HG03378 (cell line): ENCODE results near the gene DGCR2.
"Not testable (repeated sequence)": the region's sequence is repeated elsewhere in the genome, so short reads cannot be mapped to it uniquely, and the experiment has no call there.

Source experiments
- ATAC-seq: cut with Tn5 transposase; IDR thresholded peaks from one replicate; pipeline ENCODE4 v1.9.1; 2021; ENCODE audit warnings: mild to moderate bottlenecking, moderate library complexity; ENCODE audit not compliant: unreplicated experiment

DGCR2 gene

DNA sequence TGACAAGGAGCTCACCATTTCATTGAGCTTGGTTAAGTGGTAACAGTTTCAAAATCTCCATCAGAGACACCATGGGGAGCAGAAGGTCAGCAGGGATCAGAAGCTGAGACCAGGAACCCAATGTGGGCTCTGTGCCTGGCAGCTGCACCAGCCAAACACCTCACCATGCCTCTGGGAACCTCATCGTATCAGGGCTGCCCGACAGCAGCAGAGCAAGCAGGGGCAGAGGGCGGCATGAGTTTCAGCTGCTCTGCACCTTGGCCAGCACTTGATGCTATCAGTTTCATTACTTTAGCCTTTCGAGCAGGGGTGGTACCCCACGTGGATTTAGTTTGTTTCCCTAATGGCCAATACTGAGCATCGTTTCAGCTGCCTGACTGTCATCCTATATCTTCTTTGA lies 77.8 kb downstream of the DGCR2 start:
- no peak for ATAC-seq

DNA sequence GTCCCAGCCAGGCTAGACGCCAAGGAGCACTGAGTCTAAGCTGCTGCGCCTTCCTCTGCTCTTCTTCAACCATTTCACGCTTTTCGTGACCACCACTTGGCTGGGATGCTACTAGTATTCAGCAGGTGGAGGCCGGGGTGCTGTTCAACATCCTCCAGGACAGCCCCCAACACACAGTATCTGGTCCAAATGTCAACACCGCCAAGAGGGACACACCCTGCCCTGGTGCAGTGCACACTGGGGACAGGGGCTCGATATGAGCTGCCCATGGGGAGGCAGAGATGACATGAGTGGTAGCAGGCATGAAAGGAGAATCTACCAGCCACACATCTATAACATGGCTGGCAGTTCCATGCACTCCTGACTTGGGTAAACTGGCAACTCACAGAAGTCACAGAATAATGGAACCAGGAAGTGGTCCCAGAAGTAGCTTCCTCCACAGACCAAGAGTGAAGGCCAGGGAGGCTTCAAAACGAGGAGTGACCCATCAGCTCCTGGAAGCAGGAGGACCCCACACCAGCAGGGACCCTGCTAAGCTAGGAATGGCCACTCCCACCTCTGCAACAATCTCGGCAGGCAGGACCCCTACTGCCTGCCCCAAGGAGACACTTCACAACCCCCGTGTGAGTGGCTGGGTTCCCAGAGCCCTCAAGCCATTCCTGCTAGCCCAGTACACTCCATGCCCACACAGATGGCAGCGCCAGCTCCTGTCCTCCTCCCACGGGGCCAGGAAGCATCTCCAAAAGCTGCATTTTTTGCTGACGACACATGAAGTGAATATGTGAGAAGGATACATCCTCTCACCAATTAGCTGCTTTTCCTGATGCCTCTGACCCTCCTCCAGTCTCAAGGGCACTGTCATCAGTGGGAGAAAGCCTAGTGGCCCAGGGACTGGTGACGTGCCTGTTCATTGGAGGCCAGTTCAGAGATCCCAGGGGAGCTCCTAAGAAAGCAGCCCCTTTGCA lies 78.8 kb downstream of the DGCR2 start:
- ATAC-seq, result no peak

DNA sequence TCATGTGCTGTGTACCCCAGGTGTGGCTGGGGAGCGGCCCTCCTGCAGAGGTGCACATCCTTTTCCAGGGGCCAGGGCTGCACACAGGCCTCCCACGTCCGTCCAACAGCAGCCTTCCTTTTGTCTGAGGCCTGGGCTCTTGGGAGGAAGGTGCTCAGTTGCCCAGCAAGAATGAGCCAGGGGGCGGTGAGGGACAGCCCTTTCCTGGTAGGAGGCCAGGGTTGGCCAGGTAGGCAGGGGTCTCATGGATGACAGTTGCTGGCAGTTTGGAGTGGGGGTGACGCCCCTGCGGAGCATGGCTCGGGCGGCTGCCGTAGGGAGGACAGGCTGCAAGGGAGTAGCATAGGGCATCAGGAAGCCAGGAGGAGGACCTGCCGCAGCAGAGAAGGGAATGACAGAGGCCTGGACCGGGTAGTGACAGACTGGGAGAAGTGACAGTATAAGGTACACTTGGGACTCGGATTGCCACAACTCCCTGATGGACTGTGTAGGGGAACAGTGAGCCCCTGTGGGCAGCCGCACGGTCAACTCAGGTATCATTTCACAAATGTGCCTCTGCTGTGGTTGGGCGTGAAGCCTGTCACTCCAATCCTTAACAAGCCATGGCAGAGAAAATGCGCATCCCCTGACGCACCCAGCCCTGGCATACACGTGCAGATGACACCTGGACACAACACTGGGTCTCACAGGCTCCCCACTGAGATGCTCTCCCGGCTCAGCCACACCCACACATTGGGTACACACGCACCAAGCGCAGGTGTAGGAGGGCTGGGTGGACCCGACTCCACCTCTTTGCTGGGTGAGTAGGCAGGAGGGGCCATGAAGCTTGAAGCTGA lies 79.7 kb downstream of the DGCR2 start:
- no peak for ATAC-seq

DNA sequence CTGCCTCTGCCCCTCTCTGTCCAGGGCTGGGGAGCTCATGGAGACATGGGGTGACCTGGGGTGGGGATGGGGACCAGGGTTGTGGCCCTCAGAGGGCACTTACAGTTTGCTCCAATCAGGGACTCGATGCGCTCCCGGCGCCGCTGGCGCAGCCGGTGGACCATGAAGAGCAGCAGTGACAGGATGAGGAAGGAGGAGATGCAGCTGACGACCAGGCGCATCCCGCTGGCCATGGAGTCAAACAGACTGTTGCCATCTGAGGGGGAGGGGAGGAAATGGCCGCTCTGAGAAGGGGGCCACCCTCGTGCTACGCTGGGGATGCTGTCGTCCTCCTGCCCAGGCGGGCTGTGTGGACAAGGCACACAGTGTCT lies 80.5 kb downstream of the DGCR2 start:
- no peak for ATAC-seq

DNA sequence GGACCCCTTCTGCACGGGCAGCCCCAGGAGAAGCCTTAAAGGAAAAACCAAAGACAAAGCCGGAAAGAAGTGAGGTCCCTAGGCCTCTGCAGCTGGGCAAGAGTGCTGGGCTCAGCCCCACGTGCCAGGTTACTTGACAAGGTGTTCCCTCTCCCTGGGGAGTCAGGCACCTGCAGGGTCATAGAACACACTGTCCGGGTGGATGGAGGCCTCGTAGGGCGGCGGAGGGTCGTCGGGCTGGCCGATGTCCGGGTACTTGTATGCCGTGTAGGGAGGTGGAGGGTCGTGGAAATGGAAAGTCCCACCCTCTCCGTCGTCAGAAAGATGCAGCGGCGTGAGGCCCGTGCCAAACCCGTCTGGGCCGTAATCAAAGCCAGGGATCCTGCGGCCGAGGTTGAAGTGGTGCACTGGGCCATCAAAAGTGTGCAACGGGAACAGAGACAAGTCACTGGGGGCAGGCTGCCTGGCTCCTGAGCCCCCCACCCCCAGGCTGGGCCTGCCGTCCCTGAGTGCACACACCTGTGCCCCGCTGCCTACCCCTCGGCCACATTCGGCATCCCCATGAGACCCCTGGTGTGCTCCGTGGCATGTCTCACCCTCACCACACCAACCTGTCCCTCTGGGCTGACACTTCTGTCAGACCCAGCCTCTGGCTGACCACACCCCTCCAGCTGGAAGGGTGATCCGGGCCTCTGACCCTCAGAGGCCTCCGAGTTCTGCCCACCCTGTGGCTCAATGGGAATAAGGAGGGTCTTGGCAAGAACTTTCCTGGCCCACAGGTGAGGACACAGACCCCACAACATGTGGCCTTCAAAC lies 81.1 kb downstream of the DGCR2 start:
- ATAC-seq, result no peak

DNA sequence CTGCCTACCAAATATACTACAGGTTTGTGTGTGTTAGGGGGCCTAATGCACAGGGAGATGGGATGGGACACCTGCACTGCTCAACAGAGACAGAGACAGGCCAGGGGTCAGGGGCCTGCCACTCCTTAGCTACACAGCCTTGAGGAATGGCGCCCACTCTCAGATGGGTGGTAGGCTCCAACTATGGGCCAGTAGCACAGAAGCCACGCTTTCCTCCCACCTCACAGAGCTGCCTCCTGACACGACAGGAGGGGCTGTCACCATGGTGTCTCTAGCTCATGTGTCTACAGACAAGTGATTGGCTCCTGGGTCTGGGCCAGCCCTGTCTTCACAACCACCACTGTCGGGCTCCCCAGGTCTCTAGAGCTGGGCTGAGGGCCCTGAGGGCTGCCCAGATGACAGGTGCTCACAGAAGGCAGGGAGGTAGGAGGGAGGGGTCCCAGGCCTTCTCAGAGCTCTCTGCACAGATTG lies 81.8 kb downstream of the DGCR2 start:
- ATAC-seq, result no peak

DNA sequence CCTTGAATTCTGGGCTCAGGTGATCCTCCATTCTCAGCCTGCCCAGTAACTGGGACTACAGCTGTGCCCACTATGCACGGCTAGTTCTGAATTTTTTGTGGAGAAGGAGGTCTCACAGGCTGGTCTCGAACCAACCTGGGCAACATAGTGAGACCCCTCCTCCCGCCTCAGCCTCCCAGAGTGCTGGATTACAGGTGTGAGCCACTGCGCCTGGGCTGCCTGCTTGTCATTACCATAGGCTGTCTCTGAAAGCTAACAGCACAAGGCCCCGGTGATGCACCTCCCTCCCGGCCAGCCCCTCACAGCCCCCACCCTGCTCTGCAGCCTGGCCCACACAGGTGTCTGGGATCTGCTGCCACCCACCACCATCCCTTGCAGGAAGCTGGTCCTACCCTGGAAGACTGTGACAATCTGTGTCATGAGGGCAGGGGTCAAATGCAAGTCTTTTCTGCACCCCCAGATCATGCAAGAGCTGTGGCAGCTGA lies 82.4 kb downstream of the DGCR2 start:
- ATAC-seq, result no peak

DNA sequence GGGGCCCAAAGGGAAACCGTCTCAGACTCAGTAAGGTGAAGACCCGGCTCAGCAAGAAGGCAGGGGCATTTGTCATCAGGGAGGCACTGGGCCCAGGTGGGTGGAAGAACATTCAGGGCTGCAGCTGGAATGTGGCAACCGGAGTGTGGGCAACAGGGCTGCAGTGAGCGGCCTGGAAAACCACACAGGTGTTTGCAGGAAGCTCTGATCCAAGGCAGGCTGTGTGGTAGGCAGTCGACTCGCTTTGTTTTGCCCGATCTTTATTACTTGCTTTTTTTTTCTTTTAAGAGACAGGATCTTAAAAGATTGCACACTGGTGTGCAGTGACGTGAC lies 82.8 kb downstream of the DGCR2 start:
- no peak for ATAC-seq

DNA sequence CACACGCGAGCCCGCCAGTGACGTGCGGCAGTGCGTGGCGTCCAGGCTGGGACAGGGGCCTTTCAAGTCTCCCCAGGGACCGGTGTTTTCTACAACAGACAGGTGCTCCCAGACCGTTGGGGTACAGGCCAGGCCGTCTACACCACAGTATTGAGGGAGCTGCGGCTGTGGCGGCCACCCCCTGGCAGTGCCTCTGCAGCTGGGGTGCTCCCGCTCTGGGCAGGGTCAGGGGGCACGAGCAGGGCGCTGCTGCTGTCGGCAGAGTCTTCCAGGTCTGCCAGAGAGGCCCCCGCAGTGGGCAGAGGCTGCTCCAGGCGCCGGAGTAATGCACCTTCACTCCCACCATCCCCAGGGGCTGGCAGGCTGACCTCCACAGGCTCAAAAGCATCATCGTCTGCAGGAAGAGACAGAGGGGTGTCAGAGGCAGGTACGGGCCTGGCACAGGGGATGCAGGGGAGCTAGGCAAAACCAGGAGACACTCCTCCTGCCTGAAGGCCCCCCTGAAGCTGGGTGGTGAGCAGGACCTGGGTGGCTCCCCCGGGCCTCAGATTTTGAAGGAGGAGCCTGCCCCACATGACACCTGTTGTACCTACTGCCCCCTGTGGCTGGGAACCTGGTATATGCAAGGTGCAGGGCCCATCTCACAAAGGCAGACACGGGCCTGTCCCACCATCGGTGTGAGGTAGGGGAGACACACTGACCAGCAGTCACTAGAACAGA lies 83.3 kb downstream of the DGCR2 start:
- no peak for ATAC-seq

DNA sequence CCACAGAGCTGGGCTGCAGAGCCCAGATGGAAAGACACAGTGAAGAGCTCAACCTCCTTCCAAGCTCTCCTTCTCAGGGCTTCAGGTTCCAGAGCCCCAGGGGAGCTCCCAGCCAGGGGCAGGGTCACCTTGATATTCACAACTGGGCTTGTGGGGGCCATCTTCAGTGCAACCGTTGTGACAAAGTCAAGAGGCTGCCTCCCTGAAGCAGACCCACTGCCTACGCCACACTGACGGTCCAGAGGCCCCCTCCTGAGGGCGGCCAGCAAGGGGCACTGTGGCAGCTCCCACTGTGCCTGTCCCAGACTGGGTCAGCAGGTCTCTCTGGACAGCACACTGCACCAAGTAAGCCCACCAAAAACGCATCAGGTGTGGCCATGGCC lies 84.1 kb downstream of the DGCR2 start:
- ATAC-seq, result no peak

DNA sequence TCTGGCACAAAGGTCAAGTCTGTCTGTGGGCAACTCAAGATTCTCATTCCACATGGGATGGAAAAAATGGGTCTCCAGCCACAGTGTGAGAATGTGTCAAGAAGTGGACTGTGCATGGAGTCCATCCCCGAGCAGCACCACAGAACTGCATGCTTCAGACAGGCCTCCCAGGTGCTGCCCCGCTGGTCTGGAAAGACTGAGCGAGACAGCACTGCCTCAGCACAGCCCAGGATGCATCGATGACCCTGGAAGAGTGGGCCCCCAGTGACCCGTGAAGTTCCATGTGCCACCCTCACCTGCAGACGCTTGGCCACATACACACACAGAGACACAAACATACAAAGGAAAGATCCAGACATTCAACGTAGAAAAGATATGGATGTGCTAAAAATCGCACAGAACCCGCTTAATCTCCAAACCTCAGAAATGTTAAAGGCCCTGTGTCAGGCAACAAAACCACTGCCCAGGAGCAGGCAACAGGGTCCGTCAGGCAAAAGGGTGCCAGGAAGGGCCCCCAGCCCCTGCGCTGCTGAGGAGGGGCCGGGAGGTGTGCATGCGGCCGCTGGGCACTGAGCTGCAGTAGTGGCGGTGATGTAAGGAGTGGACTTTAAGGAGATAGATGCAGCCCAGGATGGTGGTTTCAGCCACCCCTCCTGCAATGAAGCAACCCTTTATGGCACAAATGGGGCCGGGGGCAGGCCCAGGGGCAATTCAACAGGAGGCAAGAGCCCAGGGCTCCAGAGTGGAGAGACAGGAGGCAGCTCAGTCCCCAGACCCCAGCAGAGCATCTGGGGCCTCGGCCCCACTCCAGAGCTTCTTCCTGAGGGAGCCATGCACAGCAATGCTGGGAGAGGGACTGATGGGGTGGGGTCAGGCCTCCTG lies 84.7 kb downstream of the DGCR2 start:
- no peak for ATAC-seq

DNA sequence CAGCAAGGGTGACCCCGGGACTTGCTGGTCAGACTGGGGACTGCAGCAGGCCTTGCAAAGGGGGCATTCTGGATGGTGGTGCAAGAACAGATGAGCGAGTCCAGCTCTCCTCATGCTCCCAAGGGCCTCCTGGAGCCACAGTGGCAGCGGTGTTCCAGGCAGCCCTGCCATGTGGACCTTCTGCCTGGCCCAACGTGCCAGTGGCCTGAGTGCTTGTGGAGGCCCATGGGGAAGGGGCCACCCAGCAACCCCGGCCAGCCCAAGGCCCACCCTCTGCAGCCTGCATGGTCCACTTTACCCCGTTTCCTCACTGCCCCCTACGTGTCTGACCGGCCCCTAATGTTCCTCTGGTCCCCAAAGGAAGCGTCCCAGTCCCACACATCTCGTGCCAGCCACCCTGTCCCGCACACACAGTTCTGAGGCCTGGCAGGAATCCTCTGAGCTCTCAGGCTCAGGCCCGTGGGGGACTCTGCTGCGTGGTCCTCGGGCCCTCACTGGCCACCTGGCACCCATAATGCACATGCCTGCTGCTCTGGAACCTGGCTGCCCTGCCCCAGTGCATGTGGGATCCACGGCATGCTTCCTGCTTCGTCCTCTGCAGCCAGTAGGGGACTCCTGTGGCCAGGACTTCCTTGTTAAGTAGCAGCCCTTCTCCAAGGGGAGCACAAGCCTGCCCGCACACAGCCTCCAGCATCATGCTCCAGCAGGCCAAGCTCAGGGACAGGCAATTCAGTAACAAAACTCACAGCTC lies 85.5 kb downstream of the DGCR2 start:
- ATAC-seq, result no peak

DNA sequence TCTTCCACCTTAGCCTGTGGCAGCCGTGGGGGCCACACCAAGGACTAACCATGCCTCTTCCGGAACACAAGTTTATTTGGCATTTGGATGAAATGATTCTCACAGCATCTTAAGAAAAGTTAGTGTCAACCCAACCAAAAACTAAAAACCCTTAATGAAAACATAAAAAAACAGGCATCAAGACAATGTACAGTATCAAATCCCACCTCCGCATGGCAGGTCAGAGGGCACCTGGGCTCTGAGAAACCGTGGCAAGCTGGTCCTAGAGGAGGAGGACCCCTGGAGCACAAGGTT lies 86.0 kb downstream of the DGCR2 start:
- ATAC-seq, result no peak

DNA sequence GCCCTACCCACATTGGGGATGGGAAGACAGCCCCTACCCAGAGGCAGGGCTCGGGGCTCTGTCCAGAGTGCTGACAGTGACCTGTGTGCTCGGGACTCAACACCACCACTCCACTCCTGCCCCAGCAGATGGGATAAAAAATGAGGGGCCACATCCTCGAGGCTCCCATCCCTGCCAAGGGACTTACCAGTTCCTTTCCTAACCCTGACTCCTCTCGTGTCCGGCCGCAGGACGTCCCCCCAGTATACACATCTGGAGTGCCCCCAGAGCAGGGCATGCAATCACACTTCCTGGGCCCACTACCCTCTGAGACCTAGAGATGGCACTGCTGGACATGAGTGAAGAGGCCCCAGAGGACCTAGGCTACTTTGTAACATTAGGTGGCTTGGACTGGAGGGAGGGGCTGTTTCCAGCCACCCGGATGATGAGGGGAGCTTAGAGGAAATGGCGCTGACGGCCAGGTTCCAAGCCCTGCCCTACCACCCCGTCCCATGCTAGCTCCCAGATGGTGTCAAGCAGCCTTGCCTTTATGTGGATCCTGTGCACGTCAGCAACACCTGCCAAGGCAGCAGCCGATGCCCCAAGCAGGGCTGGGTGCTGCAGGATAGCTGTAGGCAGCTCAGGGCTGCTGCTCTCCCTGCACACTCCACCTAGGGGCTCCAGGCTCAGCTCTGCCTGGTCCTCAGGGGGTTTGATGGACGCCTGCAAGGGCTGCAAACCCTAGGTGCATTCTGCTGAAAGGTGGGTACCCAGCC lies 86.6 kb downstream of the DGCR2 start:
- no peak for ATAC-seq

DNA sequence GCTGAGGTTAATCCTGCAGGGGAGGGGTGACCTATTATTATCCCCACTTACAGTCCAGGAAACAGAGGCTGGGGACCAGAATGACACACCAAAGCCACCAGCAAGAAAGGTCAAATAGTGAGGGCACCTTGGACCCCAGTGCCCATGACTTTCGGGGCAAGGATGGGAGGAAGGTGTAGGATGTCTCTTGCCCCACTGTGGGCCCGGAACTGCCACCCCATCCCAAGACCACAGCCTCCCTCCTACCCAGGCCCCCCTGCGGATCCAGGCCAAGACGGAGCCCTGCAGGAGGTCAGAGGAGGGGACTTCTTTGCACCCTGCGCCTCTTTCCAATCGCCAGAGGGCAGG lies 87.1 kb downstream of the DGCR2 start:
- not testable (repeated sequence) for ATAC-seq

DNA sequence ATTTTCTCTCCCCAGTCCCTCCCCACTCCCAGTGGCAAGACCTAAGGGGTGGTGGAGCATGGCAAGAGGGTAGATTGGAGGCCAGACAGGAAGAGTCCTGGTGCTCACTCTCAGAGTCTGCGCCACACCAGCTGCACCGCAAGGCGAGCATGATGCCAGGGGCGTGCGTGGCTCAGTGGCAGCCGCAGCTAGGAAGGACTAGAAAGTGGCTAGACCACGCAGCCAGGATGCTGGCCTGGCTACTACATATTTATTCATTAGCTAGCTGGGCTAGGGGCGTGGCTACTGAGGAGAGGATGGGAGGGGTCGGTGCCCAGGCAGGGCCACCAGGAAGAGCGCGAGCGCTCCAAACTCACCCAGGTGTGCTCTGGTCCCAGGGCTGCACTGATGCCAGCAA lies 87.5 kb downstream of the DGCR2 start:
- ATAC-seq, result not testable (repeated sequence)

DNA sequence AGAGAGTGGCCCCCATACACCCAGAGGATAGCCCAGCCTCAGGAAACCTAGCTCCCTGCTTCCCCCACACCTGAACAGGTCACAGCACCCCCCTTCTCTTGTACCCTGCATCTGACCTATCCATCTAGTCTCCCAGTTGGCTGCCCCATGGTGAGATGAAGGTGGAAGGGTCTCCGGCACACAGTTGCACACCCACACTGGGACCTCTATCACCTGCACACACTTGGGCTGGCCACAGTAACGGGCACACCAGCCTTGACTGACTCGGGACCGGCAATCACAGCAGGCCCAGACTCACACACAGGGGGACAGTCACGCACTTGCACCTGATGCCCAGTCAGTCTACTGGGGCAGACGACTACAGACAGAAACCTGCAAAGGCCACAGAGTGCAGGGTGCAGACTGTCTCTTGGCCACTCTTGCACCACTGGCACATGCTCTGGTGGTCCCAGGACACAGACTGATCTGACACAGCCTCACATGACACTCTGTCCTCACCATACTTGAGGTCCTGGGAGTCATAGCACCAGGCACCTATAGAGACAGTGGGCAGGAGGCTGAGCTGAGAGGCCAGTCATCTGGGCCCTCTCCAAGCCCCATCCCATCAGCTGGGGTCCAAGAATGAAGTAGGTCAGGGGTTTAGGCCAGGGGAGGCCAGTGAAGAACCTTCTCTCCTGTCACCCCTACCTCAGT lies 88.0 kb downstream of the DGCR2 start:
- ATAC-seq, result not testable (repeated sequence)

DNA sequence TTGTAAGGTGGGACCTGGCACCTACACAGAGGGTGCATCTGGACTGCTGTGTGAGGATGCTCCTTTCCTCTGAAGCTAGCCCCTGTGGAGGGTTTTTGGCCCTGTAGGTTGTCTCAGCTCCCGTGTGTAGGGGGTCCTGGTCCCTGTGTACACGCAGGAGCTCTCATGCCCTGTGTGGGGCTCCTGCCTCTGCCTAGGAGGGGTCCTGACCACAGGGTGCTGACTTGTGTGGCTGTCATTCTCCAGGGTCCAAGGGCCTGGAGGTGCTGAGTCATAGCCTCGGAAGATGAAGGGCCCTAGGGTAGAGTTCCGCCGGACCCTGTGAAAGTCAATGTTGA lies 88.7 kb downstream of the DGCR2 start:
- not testable (repeated sequence) for ATAC-seq
